GM20431 (cell line): Measurements from ENCODE around the gene GRID1.

ENCODE experiments used
- in situ Hi-C: fragments of 300-500 bp; cut with MseI, MboI; formaldehyde crosslinking; loops from one replicate; pipeline ENCODE4 v1.15.0; 2020; ENCODE audit warnings: low sequenced_read_pairs; ENCODE audit not compliant: unreplicated experiment

Gene GRID1

GRCh38 chr10:86017841-86018734, 348.5 kb downstream of the GRID1 start:
- in situ Hi-C loops: no loop called here

GRCh38 chr10:86013568-86013967, 353.0 kb downstream of the GRID1 start:
- in situ Hi-C loops: no loop called here

- in situ Hi-C loops: no loop called here
Observed at GRCh38 chr10:86007171-86007570, 359.4 kb downstream of the GRID1 start.

- in situ Hi-C loops: no loop called here
Observed at GRCh38 chr10:86004337-86004736, 362.3 kb downstream of the GRID1 start.

- in situ Hi-C loops: no loop called here
Observed at GRCh38 chr10:86003201-86003621, 363.4 kb downstream of the GRID1 start.

- in situ Hi-C loops: no loop called here
Observed at GRCh38 chr10:86001521-86001920, 365.1 kb downstream of the GRID1 start.

GRCh38 chr10:85997544-85997943, 369.1 kb downstream of the GRID1 start:
- in situ Hi-C loops: no loop called here

- in situ Hi-C loops: no loop called here
Observed at GRCh38 chr10:85995791-85996190, 370.8 kb downstream of the GRID1 start.

GRCh38 chr10:85993840-85994507, 372.6 kb downstream of the GRID1 start:
- in situ Hi-C loops: no loop called here

GRCh38 chr10:85993140-85993539, 373.5 kb downstream of the GRID1 start:
- in situ Hi-C loops: no loop called here

- in situ Hi-C loops: no loop called here
Observed at GRCh38 chr10:85992324-85992723, 374.3 kb downstream of the GRID1 start.

- in situ Hi-C loops: no loop called here
Observed at GRCh38 chr10:85986777-85987176, 379.8 kb downstream of the GRID1 start.

- in situ Hi-C loops: no loop called here
Observed at GRCh38 chr10:85983051-85983450, 383.5 kb downstream of the GRID1 start.

- in situ Hi-C loops: no loop called here
Observed at GRCh38 chr10:85979598-85979997, 387.0 kb downstream of the GRID1 start.

GRCh38 chr10:85978566-85979358, 387.8 kb downstream of the GRID1 start:
- in situ Hi-C loops: no loop called here

GRCh38 chr10:85977642-85978041, 389.0 kb downstream of the GRID1 start:
- in situ Hi-C loops: no loop called here

- in situ Hi-C loops: no loop called here
Observed at GRCh38 chr10:85976267-85976793, 390.3 kb downstream of the GRID1 start.

- in situ Hi-C loops: no loop called here
Observed at GRCh38 chr10:85971494-85971893, 395.1 kb downstream of the GRID1 start.

- in situ Hi-C loops: no loop called here
Observed at GRCh38 chr10:85967594-85967993, 399.0 kb downstream of the GRID1 start.

- in situ Hi-C loops: no loop called here
Observed at GRCh38 chr10:85961479-85962067, 405.0 kb downstream of the GRID1 start.
